Measurements from ENCODE around the gene BIN1. TPM values are rescaled to one million over a fixed set of nuclear protein-coding genes. Genes with fewer than 3 reads are reported as not detected.

The BIN1 gene
- total and polyA plus RNA-seq, 2 of the 4 experiments (the other 2 are of a cell fraction) = 18.1 to 25.7 TPM

DNA sequence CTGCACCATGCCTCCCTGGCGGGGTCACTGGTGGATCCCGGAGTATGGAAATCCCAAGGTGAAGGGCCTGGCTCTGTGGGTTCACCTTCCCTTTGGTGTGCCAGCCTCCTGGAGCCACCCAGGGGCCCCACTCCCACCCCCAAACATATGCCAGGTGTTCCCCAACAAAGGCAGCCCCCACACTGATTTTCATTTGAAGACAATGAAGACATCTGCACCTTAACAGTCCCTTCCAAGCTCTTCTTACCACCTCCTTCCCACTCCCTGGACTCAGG lies 11.7 kb downstream of the BIN1 start:
- no peak overlapping the region for H2BK15ac ChIP-seq (ENCODE audit: low read depth, low read length)
- H3K9me3 ChIP-seq (ENCODE audit: control insufficient read depth, insufficient read depth, low read length) = no peaks in the 10 kb centered on the region
- peak overlapping the region; percentile 39 for H2AK9ac ChIP-seq (replicated peaks; ENCODE audit: low read depth, low read length, poor library complexity)
- H3K27ac ChIP-seq (ENCODE audit: insufficient read depth, low read length) = peak overlapping the region; percentile 68; the same call in 1 of the 2 replicates
- peak overlapping the region; percentile 54; the same call in 1 of the 2 replicates for H3K23ac ChIP-seq (ENCODE audit: low read depth, low read length)
- H3K4me2 ChIP-seq (ENCODE audit: low read depth, low read length) = peak overlapping the region; percentile 16; the same call in 1 of the 2 replicates
- no peak overlapping the region for H3K56ac ChIP-seq (ENCODE audit: extremely low read depth, insufficient read depth, low read length)
- TF ChIP-seq MAFK (IDR thresholded peaks at IDR 0.05; ENCODE audit: low read depth, low read length) = no peak
- no peak for TF ChIP-seq CEBPB (IDR thresholded peaks at IDR 0.05; ENCODE audit: low read depth, low read length)
- TF ChIP-seq, protein P1, sequence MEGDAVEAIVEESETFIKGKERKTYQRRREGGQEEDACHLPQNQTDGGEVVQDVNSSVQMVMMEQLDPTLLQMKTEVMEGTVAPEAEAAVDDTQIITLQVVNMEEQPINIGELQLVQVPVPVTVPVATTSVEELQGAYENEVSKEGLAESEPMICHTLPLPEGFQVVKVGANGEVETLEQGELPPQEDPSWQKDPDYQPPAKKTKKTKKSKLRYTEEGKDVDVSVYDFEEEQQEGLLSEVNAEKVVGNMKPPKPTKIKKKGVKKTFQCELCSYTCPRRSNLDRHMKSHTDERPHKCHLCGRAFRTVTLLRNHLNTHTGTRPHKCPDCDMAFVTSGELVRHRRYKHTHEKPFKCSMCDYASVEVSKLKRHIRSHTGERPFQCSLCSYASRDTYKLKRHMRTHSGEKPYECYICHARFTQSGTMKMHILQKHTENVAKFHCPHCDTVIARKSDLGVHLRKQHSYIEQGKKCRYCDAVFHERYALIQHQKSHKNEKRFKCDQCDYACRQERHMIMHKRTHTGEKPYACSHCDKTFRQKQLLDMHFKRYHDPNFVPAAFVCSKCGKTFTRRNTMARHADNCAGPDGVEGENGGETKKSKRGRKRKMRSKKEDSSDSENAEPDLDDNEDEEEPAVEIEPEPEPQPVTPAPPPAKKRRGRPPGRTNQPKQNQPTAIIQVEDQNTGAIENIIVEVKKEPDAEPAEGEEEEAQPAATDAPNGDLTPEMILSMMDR (conservative IDR thresholded peaks at IDR 0.05; ENCODE audit: low read depth, low read length) = no peak
- no peak for TF ChIP-seq NFE2L2 (IDR thresholded peaks at IDR 0.05; ENCODE audit: low read depth, low read length)
- TF ChIP-seq, protein P2, sequence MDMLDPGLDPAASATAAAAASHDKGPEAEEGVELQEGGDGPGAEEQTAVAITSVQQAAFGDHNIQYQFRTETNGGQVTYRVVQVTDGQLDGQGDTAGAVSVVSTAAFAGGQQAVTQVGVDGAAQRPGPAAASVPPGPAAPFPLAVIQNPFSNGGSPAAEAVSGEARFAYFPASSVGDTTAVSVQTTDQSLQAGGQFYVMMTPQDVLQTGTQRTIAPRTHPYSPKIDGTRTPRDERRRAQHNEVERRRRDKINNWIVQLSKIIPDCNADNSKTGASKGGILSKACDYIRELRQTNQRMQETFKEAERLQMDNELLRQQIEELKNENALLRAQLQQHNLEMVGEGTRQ (IDR thresholded peaks at IDR 0.05; ENCODE audit: low read depth, low read length) = no peak
- TF ChIP-seq CHD1 (IDR thresholded peaks at IDR 0.05; ENCODE audit: low read depth, low read length) = no peak
- TF ChIP-seq MXI1 (IDR thresholded peaks at IDR 0.05; ENCODE audit: borderline replicate concordance, low read depth, low read length) = no peak
- TF ChIP-seq RAD21 (IDR thresholded peaks at IDR 0.05; ENCODE audit: low read length) = no peak
- TF ChIP-seq, protein P3, sequence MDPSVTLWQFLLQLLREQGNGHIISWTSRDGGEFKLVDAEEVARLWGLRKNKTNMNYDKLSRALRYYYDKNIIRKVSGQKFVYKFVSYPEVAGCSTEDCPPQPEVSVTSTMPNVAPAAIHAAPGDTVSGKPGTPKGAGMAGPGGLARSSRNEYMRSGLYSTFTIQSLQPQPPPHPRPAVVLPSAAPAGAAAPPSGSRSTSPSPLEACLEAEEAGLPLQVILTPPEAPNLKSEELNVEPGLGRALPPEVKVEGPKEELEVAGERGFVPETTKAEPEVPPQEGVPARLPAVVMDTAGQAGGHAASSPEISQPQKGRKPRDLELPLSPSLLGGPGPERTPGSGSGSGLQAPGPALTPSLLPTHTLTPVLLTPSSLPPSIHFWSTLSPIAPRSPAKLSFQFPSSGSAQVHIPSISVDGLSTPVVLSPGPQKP (IDR thresholded peaks at IDR 0.05; ENCODE audit: borderline replicate concordance, low read depth, low read length) = no peak
- no peak for TF ChIP-seq POLR2A (IDR thresholded peaks at IDR 0.05; ENCODE audit: low read depth, low read length)
- no peak for TF ChIP-seq SMC3 (IDR thresholded peaks at IDR 0.05; ENCODE audit: low read depth, low read length)
- no peak for TF ChIP-seq RFX5 (IDR thresholded peaks at IDR 0.05; ENCODE audit: low read depth, low read length)
- H3K36me3 ChIP-seq (ENCODE audit: control insufficient read depth, insufficient read depth, low read length) = no peaks in the 10 kb centered on the region
- peak overlapping the region; percentile 1; the same call in 1 of the 2 replicates for H2BK120ac ChIP-seq (ENCODE audit: low read depth, low read length)
- CTCF ChIA-PET = interaction anchor here (1.1 kb wide), 1 partner anchor 11 kb away, joined by 3 read pairs; the partner anchor contains the start of gene BIN1
- no peak for DNase-seq
- peak overlapping the region; percentile 72; the same call in 1 of the 2 replicates for H2AK5ac ChIP-seq (ENCODE audit: low read depth, low read length)
- no peak overlapping the region for H4K5ac ChIP-seq (ENCODE audit: low read depth, low read length)
- H4K91ac ChIP-seq (ENCODE audit: insufficient read depth, low read depth, low read length) = peak overlapping the region; percentile 70
- peaks cover 47% of the 10 kb centered on the region; the same call in 1 of the 2 replicates for H4K20me1 ChIP-seq (ENCODE audit: insufficient read depth, low read length)
- no peak overlapping the region; the same call in 1 of the 2 replicates for H3K9ac ChIP-seq (ENCODE audit: low read depth, low read length)
- no peak overlapping the region for H3K14ac ChIP-seq (replicated peaks; ENCODE audit: low read depth, low read length)
- H3K18ac ChIP-seq (ENCODE audit: low read depth, low read length) = no peak overlapping the region; the same call in 1 of the 2 replicates
- H3K4me3 ChIP-seq (ENCODE audit: insufficient read depth, low read depth, low read length) = no peak overlapping the region
- peaks cover 20 to 46% of the 10 kb centered on the region in 2 experiments for H3K79me1 ChIP-seq (ENCODE audit: low read depth in 1 of 2, low read length in 2 of 2)
- peaks cover 10% of the 10 kb centered on the region for H3K9me1 ChIP-seq (ENCODE audit: insufficient read depth, low read length)
- H2BK5ac ChIP-seq (ENCODE audit: low read depth, low read length, poor library complexity, severe bottlenecking) = no peak overlapping the region
- H3K4ac ChIP-seq (ENCODE audit: low read depth, low read length) = peak overlapping the region; percentile 57; the same call in 1 of the 2 replicates
- no peak overlapping the region for H2AFZ ChIP-seq (replicated peaks; ENCODE audit: low read length, poor library complexity)
- peak overlapping the region; percentile 26 for H2BK20ac ChIP-seq (ENCODE audit: low read depth, low read length)
- POLR2A ChIA-PET (ENCODE audit: unreplicated experiment) = no interaction called here
- no CpG with 5 or more reads among the region's 2 CpGs for WGBS, 2 experiments (ENCODE audit: extremely low coverage in 2 of 2, insufficient read length in 1 of 2)
- in situ Hi-C loops (cut with MboI; ENCODE audit: low sequenced_read_pairs) (no loop called here), dilution Hi-C loops (cut with HindIII; ENCODE audit: low sequenced_read_pairs, unreplicated experiment) (no loop called here), intact Hi-C loops (cut with micrococcal nuclease) (no loop called here)
- BruUV-seq (replicated peaks) = no TSS peak
- no peak for ATAC-seq (ENCODE audit: low read depth)
- no peaks in the 10 kb centered on the region for H3K27me3 ChIP-seq (ENCODE audit: control insufficient read depth, insufficient read depth, low read length)
- H4K8ac ChIP-seq (ENCODE audit: low read depth in 2 of 2, low read length in 2 of 2) = no peak overlapping the region
- peaks cover 21% of the 10 kb centered on the region for H3K4me1 ChIP-seq (ENCODE audit: control insufficient read depth, insufficient read depth, low read length)

Data from IMR-90 (cell line).